OCI-LY7 (cell line): ENCODE measurements around the gene CD99.

ENCODE experiments used
- EZH2phosphoT487 ChIP-seq: fragments of 200-600 bp; sonication (generic); IDR thresholded peaks from 2 replicates; pipeline ENCODE4 v1.6.1; 2018; ENCODE audit warnings: low read depth, borderline replicate concordance, mild to moderate bottlenecking, mixed run types, antibody characterized with exemption, low read length, moderate library complexity, mixed read lengths
- TF ChIP-seq, protein P1 (sequence below): fragments of 200-600 bp; sonication (generic); conservative IDR thresholded peaks from 2 replicates; pipeline ENCODE4 v1.5.1; 2014; ENCODE audit warnings: mild to moderate bottlenecking, antibody characterized with exemption, low read length, moderate library complexity, mixed read lengths

DNA sequence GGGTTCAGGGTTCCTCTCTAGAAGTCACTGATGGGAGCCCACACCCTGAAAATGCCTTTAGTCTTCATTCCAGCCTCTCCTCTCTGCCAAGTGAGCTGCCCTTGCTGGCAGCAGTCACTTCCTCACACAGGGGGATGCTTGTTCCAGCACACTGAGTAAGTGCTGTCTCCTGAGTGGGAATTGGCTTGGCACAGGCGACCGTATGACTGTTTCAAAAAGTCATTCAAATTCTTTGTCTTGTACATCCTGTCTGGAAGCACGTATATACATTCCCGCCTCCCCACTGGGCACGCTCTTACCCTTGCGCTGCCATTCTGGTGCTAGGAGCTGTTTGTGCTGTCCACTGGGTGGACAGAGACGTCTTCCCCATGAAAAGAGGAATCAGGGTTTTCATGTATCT, 40.2 kb upstream of the CD99 start:
- TF ChIP-seq, protein P1, sequence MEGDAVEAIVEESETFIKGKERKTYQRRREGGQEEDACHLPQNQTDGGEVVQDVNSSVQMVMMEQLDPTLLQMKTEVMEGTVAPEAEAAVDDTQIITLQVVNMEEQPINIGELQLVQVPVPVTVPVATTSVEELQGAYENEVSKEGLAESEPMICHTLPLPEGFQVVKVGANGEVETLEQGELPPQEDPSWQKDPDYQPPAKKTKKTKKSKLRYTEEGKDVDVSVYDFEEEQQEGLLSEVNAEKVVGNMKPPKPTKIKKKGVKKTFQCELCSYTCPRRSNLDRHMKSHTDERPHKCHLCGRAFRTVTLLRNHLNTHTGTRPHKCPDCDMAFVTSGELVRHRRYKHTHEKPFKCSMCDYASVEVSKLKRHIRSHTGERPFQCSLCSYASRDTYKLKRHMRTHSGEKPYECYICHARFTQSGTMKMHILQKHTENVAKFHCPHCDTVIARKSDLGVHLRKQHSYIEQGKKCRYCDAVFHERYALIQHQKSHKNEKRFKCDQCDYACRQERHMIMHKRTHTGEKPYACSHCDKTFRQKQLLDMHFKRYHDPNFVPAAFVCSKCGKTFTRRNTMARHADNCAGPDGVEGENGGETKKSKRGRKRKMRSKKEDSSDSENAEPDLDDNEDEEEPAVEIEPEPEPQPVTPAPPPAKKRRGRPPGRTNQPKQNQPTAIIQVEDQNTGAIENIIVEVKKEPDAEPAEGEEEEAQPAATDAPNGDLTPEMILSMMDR: no peak
- TF ChIP-seq EZH2phosphoT487: no peak
